Chondrocyte (in vitro differentiated cells): ENCODE results near the gene PSD2. TPM values are rescaled to one million over a fixed set of nuclear protein-coding genes. Genes with fewer than 3 reads are reported as not detected.

Experiments
- DNase-seq: peaks from one replicate; pipeline ENCODE4 v3.0.0; 2021; ENCODE audit warnings: mixed read lengths, low spot score
- H3K27ac Mint-ChIP-seq: one replicate; pipeline ENCODE4 v1.8.0; 2021; ENCODE audit warnings: mild to moderate bottlenecking, moderate library complexity, mixed read lengths; ENCODE audit not compliant: unreplicated experiment
- H3K27me3 Mint-ChIP-seq: 2 replicates; pipeline ENCODE4 v1.8.0; 2021; ENCODE audit warnings: low read depth, mixed read lengths
- H3K36me3 Mint-ChIP-seq: 2 replicates; pipeline ENCODE4 v1.8.0; 2021; ENCODE audit warnings: low read depth, mixed read lengths
- H3K4me1 Mint-ChIP-seq: 2 replicates; pipeline ENCODE4 v1.8.0; 2021; ENCODE audit warnings: low read depth, mild to moderate bottlenecking, mixed read lengths
- H3K4me3 Mint-ChIP-seq: one replicate; pipeline ENCODE4 v1.8.0; 2021; ENCODE audit warnings: mild to moderate bottlenecking, moderate library complexity, mixed read lengths; ENCODE audit not compliant: unreplicated experiment
- H3K9me3 Mint-ChIP-seq: 2 replicates; pipeline ENCODE4 v1.8.0; 2021; ENCODE audit warnings: low read depth, mixed read lengths
- CTCF ChIP-seq: fragments of 200-600 bp; sonication (generic); IDR thresholded peaks from 2 replicates; pipeline ENCODE4 v1.5.0; 2021; ENCODE audit warnings: antibody characterized with exemption, mild to moderate bottlenecking, moderate library complexity
- total RNA-seq: library from RNA; stranded (reverse); gene quantifications from 3 replicates; pipeline ENCODE4 v1.2.1, GENCODE V29; 2021

Gene PSD2
- total RNA-seq, 1 donor from 2014 or later = 0.47 TPM

DNA sequence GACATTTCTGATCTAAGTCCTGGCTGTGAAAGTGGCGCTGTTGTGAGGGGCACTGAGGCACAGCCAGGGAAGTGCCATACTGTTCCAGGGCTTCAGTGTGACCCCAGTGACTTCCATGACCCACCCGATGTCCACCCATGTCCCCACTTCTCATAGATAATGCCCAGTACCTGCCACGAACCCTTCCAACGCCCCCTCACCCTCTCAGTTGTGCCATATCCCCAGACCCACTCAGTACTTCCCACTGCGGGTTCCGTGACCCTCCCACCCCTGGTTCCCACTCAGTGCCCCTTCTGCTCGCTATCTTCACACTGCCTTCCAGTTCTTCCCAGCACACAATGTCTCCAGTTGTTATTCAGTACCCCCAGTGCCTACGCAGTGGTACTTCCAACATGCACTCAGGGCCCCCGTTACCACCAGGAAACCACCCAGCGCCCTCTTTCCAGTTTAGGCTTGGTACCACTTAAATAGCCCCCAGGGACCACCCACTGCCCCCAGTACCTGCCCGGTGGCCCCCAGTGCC lies 30.7 kb upstream of the PSD2 start:
- Mint-ChIP-seq H3K36me3 (peaks cover 2% of the 10 kb centered on the region), H3K27ac (no peak overlapping the region), H3K4me3 (peak overlapping the region; percentile 63), H3K9me3 (no peaks in the 10 kb centered on the region), H3K4me1 (peaks cover 26% of the 10 kb centered on the region), H3K27me3 (no peaks in the 10 kb centered on the region)
- no peak for DNase-seq
- TF ChIP-seq CTCF = no peak

- Mint-ChIP-seq H3K36me3 (peaks cover 2% of the 10 kb centered on the region), H3K9me3 (no peaks in the 10 kb centered on the region), H3K27ac (peak overlapping the region; percentile 89), H3K4me1 (peaks cover 22% of the 10 kb centered on the region), H3K4me3 (peak overlapping the region; percentile 63), H3K27me3 (no peaks in the 10 kb centered on the region)
- DNase-seq = no peak
- TF ChIP-seq CTCF = peak; percentile 100
Measured at GRCh38 chr5:139765409-139766217, 30.0 kb upstream of the PSD2 start.

GRCh38 chr5:139767960-139768359 lies 27.6 kb upstream of the PSD2 start:
- DNase-seq = no peak
- Mint-ChIP-seq H3K4me3 (no peak overlapping the region), H3K27me3 (no peaks in the 10 kb centered on the region), H3K27ac (no peak overlapping the region), H3K36me3 (peaks cover 2% of the 10 kb centered on the region), H3K9me3 (no peaks in the 10 kb centered on the region), H3K4me1 (peaks cover 22% of the 10 kb centered on the region)
- TF ChIP-seq CTCF = no peak

DNA sequence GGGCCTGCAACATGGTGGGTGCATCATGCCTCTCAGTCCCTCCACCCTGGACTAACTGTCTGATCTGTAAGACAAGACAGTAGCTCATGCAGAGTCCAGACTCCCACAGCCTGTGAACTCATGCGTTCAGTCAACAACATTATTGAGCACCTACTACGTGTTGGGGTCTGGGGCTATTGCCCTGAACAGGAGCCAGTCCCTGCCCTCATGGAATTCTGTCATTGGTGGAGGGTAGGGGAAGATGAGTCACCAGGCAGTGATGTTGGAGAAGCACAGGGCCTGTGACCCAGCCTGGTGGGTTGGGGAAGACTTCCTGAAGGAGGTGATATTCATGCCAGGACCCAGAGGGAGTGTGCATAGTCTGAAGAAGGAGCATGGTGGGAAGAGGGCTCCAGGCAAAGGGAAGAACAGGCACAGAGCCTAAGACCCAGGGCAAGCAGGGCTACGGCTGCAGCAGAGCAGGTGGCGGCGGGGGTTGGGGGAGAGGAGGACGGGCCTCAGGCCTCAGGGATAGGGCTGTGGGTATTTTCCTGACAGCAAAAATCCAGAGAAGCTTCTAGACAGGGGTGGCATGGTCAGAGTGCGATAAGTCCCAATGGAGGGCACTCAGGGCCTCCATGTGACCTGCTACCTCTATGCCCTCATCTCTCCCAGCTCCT lies 26.7 kb upstream of the PSD2 start:
- Mint-ChIP-seq H3K4me3 (no peak overlapping the region), H3K27ac (no peak overlapping the region), H3K9me3 (no peaks in the 10 kb centered on the region), H3K36me3 (peaks cover 2% of the 10 kb centered on the region), H3K4me1 (peaks cover 20% of the 10 kb centered on the region), H3K27me3 (peaks cover under 1% of the 10 kb centered on the region)
- no peak for DNase-seq
- no peak for TF ChIP-seq CTCF

GRCh38 chr5:139769477-139769876 lies 26.1 kb upstream of the PSD2 start:
- Mint-ChIP-seq H3K4me1 (peaks cover 17% of the 10 kb centered on the region), H3K27me3 (peaks cover 3% of the 10 kb centered on the region), H3K36me3 (peaks cover 4% of the 10 kb centered on the region), H3K9me3 (no peaks in the 10 kb centered on the region), H3K4me3 (no peak overlapping the region), H3K27ac (no peak overlapping the region)
- no peak for DNase-seq
- no peak for TF ChIP-seq CTCF
